Activated T-helper 2 cell treated with anti-CD3 and anti-CD28 coated beads, Interferon-gamma antibody, Interleukin-2, Interleukin-4, amounts not matched to agents 10 μg/mL and 5 μg/mL and 100 μg/mL, durations not matched to agents 14 hours and 24 hours and 36 hours (primary cell): ENCODE measurements around the gene MMP14. TPM values are rescaled to one million over a fixed set of nuclear protein-coding genes. Genes with fewer than 3 reads are reported as not detected.
A peak's percentile ranks its signal among the peaks of the same experiment; 100 is the strongest.
"Not testable (repeated sequence)": the region's sequence is repeated elsewhere in the genome, so short reads cannot be mapped to it uniquely, and the experiment has no call there.

Experiments used
- DNase-seq: peaks from one replicate; pipeline ENCODE4 v3.0.0; 2021; ENCODE audit warnings: low spot score
- H3K27ac Mint-ChIP-seq: one replicate; pipeline ENCODE4 v1.8.0; 2021; ENCODE audit warnings: mixed read lengths
- H3K27me3 Mint-ChIP-seq: one replicate; pipeline ENCODE4 v1.8.0; 2021; ENCODE audit warnings: low read depth, mixed read lengths
- H3K36me3 Mint-ChIP-seq: one replicate; pipeline ENCODE4 v1.8.0; 2021; ENCODE audit warnings: low read depth, mixed read lengths
- H3K4me1 Mint-ChIP-seq: one replicate; pipeline ENCODE4 v1.8.0; 2021; ENCODE audit warnings: low read depth, mixed read lengths
- H3K4me3 Mint-ChIP-seq: one replicate; pipeline ENCODE4 v1.8.0; 2021; ENCODE audit warnings: low read depth, mild to moderate bottlenecking, moderate library complexity, mixed read lengths
- H3K9me3 Mint-ChIP-seq: one replicate; pipeline ENCODE4 v1.8.0; 2021; ENCODE audit warnings: mixed read lengths
- intact Hi-C: fragments of 100-400 bp; cut with micrococcal nuclease; formaldehyde crosslinking; loops from one replicate; pipeline ENCODE4 v1.15.1; 2023
- total RNA-seq: library from RNA; stranded (reverse); gene quantifications from 2 replicates; pipeline ENCODE4 v1.2.3, GENCODE V29; 2022

MMP14 gene
- total RNA-seq, 1 donor from 2014 or later: 2.7 TPM

DNA sequence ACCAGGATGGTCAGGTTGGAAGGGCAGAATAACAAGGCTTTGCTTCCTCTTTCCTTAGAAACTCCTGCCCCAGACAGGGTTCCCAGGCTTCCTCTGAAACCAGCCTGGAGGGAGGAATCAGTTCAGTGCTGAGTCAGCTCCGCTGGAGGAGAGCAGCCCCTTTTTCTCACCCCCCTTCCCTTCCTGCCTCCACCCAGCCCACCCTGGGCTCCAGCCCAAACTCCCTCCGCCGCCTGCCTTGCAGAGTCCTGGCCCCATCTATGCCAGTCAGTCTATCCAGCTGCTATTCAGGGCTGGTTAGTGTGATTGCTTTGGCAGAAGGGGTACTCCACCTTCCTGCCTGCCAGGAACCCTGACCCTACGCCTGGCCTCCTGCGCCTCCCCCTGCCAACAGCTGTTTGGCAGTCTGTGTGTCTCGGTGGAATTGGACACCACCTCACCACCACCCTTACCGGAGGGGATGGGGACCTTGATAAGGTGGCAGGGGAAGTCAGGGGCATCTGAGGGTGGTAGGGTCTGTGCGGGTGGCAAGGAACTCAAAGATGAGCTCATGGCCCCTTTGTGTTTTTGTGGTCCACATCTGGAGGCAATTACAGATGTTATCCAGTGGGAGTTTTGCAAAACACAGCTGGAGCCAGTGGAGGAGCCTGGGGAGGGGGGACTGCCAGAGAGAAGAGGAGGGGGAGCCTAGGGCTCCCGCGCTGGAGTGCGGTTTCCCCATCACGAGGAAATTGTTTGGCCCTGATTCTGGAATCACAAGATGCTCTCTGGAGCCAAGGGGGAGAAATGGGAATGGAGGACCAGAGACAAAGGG is 12.2 kb downstream of the MMP14 start:
- Mint-ChIP-seq H3K36me3 (no peaks in the 10 kb centered on the region), H3K27me3 (peaks cover 8% of the 10 kb centered on the region), H3K4me3 (no peak overlapping the region), H3K9me3 (no peaks in the 10 kb centered on the region), H3K27ac (no peak overlapping the region), H3K4me1 (peaks cover 12% of the 10 kb centered on the region)
- intact Hi-C loops: no loop called here
- DNase-seq: no peak

DNA sequence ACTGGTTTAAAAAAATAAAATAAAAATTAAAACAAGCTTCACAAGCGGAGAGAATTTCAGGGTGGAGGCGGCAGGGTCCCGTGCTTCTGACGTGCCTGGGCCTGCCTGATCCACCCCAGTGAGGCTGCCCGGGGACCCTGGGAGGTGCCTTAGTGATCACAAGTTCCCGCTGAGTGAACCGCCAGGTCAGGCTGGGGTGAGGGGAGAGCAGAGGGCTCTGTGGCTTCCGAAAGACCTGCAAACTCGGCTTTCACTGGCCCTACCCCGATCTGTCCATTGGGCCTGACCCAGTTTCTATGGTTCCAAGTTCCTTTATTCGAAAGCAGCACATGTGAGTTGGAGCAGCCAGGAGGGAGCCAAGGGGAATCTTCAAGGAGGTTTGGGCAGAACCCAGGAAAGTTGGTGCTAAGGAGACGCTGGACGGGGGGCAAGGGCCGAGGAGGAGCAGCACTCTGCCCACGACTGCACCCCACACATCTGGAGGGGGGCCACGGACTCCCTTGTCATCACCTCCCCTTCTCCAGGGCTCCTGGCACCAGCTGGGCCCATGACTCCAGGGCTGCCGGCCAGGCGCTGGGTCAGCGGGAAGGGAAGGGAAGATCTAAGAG is 12.9 kb downstream of the MMP14 start:
- Mint-ChIP-seq H3K4me3 (no peak overlapping the region), H3K9me3 (no peaks in the 10 kb centered on the region), H3K36me3 (no peaks in the 10 kb centered on the region), H3K4me1 (peaks cover 12% of the 10 kb centered on the region), H3K27me3 (peaks cover 8% of the 10 kb centered on the region), H3K27ac (no peak overlapping the region)
- DNase-seq: no peak
- intact Hi-C loops: no loop called here

DNA sequence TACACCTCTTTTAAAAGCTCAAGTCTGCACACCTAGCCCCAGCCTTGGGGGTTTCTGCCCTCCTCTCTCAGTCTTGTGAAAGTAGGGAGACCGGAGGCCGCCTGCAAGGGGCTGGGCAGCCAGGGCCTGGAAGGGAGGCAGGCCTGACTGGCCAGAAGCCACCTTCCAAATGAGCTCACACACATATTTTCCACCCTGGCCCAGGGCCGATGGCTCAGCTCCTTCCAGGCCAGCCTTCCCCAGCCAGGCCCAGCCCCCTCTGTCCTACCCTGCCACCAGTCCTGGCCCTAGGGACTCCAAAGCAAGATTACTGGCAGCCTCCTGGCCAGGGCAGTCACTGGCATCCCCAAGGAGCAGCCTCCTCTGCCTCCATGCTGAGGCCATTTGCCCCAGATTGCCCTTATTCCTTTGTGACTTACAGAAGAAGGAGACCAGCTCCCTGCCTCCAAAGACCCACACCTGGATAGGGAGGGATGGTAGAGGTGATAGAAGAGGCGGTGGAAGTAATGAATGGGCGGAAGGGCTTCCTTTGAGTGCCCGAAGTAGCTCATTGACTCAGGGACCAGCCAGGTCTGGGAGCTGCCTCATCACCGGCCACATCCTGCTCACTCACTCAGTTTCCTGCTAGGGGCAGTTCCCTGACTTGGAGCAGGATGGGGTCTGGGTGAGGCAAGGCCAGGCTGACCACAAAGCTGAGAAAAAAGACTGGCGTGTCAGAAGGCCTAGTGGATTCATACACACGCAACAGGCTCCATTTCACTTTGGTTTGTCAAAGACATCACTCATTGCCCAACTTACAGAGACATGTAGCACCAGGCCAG is 14.8 kb downstream of the MMP14 start:
- Mint-ChIP-seq H3K27ac (peak overlapping the region; percentile 47), H3K36me3 (no peaks in the 10 kb centered on the region), H3K27me3 (peaks cover 9% of the 10 kb centered on the region), H3K4me1 (peaks cover 19% of the 10 kb centered on the region), H3K9me3 (peaks cover under 1% of the 10 kb centered on the region), H3K4me3 (no peak overlapping the region)
- intact Hi-C loops: loop anchor here (5.0 kb wide), 1 partner anchor 264 kb away; the partner anchor contains the start of gene DAD1
- no peak for DNase-seq

DNA sequence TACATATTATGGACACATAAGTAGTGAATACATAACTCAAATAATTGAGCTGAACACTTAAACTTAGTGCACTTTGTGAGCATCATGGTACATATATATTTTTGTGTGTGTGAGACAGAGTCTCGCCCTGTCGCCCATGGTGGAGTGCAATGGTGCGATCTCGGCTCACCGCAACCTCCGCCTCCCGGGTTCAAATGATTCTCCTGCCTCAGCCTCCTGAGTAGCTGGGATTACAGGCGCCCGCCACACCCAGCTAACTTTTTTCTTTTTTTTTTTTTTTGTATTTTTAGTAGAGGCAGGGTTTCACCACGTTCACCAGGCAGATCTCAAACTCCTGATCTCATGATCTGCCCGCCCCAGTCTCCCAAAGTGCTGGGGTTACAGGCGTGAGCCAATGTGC is 15.8 kb downstream of the MMP14 start:
- peaks cover 21% of the 10 kb centered on the region for H3K4me1 Mint-ChIP-seq
- H3K9me3 Mint-ChIP-seq, H3K27me3 Mint-ChIP-seq, H3K36me3 Mint-ChIP-seq, H3K27ac Mint-ChIP-seq, H3K4me3 Mint-ChIP-seq, DNase-seq: not testable (repeated sequence)
- intact Hi-C loops: loop anchor here (2.0 to 5.0 kb wide), 3 partner anchors 19 to 265 kb away; partner anchors contain the start of genes DAD1 and LRP10

DNA sequence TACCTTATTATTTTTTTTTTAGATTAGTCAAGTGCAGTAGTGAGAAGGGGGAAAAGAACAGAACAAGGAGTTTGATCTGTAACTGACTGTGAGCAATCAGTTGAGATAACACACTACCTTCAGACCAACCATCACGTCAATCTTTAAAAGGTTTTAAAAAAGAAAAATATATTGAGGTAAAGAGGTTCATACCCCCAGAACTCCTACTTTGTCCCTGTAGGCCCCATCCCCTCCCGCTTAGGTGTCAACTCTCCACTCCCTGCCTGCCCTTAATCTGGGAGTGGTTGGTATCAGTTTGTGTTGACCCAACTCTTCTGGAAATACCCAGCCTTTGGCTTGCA is 16.2 kb downstream of the MMP14 start:
- H3K27ac Mint-ChIP-seq: no peak overlapping the region
- H3K9me3 Mint-ChIP-seq: peaks cover 3% of the 10 kb centered on the region
- no peaks in the 10 kb centered on the region for H3K36me3 Mint-ChIP-seq
- no peak for DNase-seq
- intact Hi-C loops: loop anchor here (2.0 to 5.0 kb wide), 3 partner anchors 18 to 265 kb away; partner anchors contain the start of genes DAD1 and LRP10
- peaks cover 8% of the 10 kb centered on the region for H3K27me3 Mint-ChIP-seq
- H3K4me1 Mint-ChIP-seq: peaks cover 21% of the 10 kb centered on the region
- no peak overlapping the region for H3K4me3 Mint-ChIP-seq

DNA sequence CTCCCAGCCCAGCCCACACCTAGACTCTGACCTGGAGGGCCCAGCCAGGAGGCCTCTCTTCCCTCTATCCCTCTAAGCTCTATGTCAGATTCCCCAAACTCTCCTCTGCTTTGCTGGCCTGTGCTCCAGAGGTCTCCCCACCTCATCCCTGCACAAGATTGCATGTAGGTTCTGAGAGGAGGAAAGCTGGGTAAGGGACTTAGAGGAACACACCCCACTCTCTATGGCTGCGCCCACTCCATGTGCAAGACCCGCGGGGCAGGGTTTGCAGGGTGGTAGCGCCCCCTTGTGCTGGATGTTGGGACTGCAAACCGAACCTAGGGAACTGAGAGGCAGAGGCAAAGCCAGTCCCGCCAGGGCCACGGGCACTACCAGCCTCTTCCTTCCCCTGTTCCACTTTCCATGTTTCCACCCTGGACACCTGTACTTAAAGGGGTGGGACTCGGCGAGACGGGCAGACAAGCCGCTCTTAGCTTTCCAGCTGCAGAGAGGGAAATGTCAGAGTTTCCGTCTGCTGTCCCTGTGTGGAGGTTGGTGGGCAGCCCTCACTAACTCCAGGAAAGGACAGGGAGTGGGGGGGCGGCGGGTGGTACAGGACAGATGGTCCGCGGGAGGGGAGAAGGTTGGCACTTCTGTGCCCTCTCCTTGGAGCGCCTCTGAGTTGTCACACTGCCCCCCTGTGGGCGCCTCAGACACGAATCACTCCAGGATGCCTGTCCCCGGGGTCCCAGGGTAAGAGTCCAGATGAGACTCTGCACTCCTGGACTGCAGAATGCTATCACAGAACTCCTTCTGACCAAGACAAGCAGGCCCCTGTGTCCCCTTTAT is 16.8 kb downstream of the MMP14 start:
- Mint-ChIP-seq H3K4me3 (peak overlapping the region; percentile 79), H3K4me1 (peaks cover 24% of the 10 kb centered on the region), H3K27me3 (peaks cover 9% of the 10 kb centered on the region), H3K36me3 (no peaks in the 10 kb centered on the region), H3K9me3 (peaks cover 3% of the 10 kb centered on the region), H3K27ac (peak overlapping the region; percentile 40)
- peak; percentile 80 for DNase-seq
- intact Hi-C loops: loop anchor here (1.0 to 5.0 kb wide), 6 partner anchors 18 to 297 kb away; partner anchors contain the start of genes DAD1 and LRP10

DNA sequence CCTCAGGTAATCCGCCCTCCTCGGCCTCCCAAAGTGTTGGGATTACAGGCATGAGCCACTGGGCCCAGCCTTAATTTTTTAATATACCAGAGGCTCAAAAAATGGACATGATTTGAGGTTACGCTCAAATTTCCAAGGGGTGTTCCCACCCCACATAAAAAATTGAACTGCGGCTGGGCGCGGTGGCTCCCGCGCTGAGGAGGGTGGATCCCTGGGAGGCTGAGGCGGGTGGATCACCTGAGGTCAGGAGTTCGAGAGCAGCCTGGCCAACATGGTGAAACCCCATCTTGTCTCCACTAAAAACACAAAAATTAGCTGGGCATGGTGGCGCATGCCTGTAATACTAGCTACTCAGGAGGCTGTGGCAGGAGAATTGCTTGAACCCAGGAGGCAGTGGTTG is 17.9 kb downstream of the MMP14 start:
- H3K4me3 Mint-ChIP-seq, H3K9me3 Mint-ChIP-seq, H3K36me3 Mint-ChIP-seq: not testable (repeated sequence)

DNA sequence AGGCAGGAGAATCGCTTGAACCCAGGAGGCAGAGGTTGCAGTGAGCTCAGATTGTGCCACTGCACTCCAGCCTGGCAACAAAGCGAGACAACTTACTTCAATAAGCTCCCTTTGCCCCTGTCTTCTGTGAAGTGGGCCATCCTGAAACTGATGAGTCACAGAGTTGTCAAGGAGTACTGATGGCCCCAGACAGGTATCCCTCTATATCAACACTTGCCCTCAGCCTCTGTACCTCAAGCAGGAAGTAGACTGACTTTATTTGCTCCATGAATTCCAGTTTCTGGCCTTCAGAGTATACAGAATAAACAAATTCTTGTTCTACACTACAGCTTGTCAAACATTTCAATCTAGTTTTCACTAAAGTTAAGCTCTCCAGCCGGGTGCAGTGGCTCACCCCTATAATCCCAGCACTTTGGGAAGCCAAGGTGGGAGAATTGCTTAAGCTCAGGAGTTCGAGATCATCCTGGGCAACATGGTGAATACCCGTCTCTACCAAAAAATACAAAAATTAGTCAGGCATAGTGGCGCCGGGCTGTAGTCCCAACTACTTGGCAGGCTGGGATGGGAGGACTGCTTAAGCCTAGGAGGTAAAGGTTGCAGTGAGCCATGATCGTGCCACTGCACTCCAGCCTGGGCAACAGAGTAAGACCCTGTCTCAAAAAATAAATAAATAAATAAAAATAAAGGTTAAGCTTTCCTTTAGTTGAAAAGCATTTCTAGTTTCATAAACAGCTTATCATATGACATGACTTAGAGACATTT is 18.8 kb downstream of the MMP14 start:
- DNase-seq: no peak
- intact Hi-C loops: loop anchor here (5.0 kb wide), 1 partner anchor 268 kb away; the partner anchor contains the start of gene DAD1
- Mint-ChIP-seq H3K4me1 (peaks cover 30% of the 10 kb centered on the region), H3K36me3 (no peaks in the 10 kb centered on the region), H3K9me3 (peaks cover 3% of the 10 kb centered on the region), H3K4me3 (no peak overlapping the region), H3K27me3 (peaks cover 10% of the 10 kb centered on the region), H3K27ac (no peak overlapping the region)

More for the DNA sequence above, 17.9 kb downstream of the MMP14 start:
- intact Hi-C loops: loop anchor here (5.0 kb wide), 1 partner anchor 267 kb away; the partner anchor contains the start of gene DAD1
- Mint-ChIP-seq H3K27me3 (peaks cover 11% of the 10 kb centered on the region), H3K4me1 (peaks cover 30% of the 10 kb centered on the region)
- H3K27ac Mint-ChIP-seq, DNase-seq: not testable (repeated sequence)

DNA sequence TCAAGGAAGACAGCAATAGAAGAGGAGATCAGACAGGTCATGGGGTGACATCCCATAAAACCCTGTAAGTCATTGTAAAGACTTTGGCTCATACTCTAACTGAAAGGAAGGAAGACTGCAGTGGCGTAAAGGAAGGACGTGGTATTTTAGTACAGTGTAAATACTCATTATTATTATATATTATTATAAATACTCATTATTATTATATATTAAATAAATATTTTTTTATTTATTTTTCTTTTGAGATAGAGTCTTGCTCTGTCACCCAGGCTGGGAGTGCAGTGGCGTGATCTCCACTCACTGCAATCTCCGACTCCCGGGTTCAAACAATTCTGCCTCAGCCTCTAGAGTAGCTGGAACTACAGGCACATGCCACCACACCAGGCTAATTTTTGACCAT is 20.0 kb downstream of the MMP14 start:
- H3K27me3 Mint-ChIP-seq: peaks cover 11% of the 10 kb centered on the region
- H3K36me3 Mint-ChIP-seq: no peaks in the 10 kb centered on the region
- peaks cover 5% of the 10 kb centered on the region for H3K9me3 Mint-ChIP-seq
- no peak overlapping the region for H3K27ac Mint-ChIP-seq
- H3K4me1 Mint-ChIP-seq: peaks cover 27% of the 10 kb centered on the region
- intact Hi-C loops: no loop called here
- no peak for DNase-seq
- no peak overlapping the region for H3K4me3 Mint-ChIP-seq

DNA sequence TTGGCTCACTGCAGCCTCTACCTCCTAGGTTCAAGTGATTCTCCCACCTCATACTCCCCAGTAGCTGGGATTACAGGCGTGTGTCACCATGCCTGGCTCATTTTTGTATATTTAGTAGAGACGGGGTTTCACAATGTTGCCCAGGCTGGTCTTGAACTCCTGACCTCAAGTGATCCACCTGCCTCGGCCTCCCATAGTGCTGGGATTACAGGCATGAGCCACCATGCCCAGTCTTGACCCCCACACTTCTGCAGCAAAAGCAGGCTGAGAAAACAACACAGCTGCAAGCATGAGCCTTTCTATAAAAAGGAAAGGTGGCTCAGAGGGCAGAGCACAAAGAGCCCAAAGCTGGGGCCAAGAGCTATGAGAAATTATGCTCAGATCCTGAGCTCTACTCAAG is 24.0 kb downstream of the MMP14 start:
- Mint-ChIP-seq H3K27me3 (peaks cover 21% of the 10 kb centered on the region), H3K4me1 (peaks cover 13% of the 10 kb centered on the region), H3K9me3 (peaks cover 11% of the 10 kb centered on the region)
- H3K4me3 Mint-ChIP-seq, H3K36me3 Mint-ChIP-seq, H3K27ac Mint-ChIP-seq, intact Hi-C loops, DNase-seq: not testable (repeated sequence)

DNA sequence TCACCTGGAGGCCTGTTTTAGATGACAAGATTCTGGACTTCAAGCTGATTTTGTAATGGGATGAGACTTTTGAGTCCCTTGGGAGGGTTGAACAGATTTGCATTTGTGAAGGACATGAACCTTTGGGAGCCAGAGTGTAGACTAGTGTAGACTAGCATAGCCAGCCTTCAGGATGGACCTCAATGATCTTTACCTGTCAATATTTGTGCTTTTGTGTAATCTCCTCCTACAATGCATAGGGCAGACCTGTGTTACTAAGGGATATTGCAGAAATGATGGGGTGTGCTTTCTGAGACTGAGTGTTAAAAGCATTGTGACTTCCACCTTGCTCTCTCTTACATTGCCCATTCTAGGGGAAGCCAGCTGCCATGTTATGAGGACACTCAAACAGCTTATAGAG is 25.3 kb downstream of the MMP14 start:
- Mint-ChIP-seq H3K36me3 (no peaks in the 10 kb centered on the region), H3K4me1 (peaks cover 9% of the 10 kb centered on the region), H3K9me3 (peaks cover 8% of the 10 kb centered on the region), H3K27ac (no peak overlapping the region), H3K4me3 (no peak overlapping the region), H3K27me3 (peaks cover 18% of the 10 kb centered on the region)
- no peak for DNase-seq
- intact Hi-C loops: no loop called here
